GM19395 (cell line): Measurements from ENCODE around the gene CPNE4.

Experiments used
- ATAC-seq: cut with Tn5 transposase; IDR thresholded peaks from one replicate; pipeline ENCODE4 v1.9.1; 2021; ENCODE audit warnings: mild to moderate bottlenecking, moderate library complexity; ENCODE audit not compliant: unreplicated experiment

CPNE4 gene

GRCh38 chr3:131547585-131547984 is 487.2 kb downstream of the CPNE4 start:
- no peak for ATAC-seq

GRCh38 chr3:131546441-131546840 is 488.4 kb downstream of the CPNE4 start:
- no peak for ATAC-seq

GRCh38 chr3:131544557-131544956 is 490.3 kb downstream of the CPNE4 start:
- ATAC-seq = no peak

DNA sequence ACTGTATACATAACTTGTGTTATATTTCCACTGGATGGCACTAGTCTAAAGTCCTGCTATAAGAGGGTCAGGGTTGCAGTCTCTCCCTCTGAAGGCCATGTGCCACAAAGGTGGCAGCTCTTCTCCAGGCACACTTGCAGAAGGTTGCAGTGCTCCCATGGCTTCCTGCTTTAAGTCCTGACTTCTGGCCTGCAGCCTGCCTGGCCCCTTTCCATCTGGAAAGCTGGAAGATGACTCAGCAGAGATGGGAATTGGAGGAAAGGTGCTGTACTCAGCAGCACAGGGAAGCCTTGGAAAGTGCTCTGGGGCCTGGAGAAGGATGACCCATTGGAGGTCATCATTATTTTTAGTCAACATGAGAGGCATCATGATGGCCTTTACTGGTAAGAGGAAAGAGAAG is 491.1 kb downstream of the CPNE4 start:
- no peak for ATAC-seq

DNA sequence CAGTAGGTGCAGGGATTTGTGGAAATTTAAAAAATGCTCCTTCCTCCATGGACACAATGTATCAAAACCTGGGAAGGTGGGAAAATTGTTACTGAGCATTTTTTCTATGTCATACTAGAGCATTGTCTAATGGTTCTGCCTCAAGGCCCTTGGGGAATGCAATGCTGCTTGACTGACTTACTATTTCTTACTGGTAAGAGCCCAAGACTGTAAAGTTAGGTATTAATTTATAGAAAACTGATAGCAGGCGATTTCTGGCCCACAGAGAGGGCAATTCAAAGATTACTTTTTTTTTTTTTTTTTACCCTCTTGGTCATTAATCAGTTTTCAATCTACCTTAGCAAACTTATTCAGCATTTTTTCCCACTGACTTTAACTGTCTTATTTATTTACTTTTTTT is 493.5 kb downstream of the CPNE4 start:
- no peak for ATAC-seq

DNA sequence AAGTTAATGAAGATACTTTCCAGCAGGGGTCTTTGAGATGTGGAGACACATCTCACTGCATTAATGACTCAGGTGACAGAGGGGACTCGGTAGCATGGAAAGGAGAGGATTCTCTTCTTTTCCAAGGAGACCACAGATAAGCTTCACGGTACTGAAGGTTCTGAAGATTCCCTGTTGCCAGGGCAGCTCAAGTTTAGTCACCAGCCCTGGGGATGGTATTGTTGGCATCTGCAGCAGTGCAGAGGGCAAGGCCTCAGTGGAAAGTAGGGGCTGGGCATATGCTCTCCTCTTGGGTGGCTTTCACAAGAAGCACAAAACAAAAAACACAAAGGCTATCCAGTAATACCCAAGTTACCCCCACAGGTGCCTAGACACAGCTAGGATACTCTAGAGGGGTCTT is 494.0 kb downstream of the CPNE4 start:
- ATAC-seq = no peak

DNA sequence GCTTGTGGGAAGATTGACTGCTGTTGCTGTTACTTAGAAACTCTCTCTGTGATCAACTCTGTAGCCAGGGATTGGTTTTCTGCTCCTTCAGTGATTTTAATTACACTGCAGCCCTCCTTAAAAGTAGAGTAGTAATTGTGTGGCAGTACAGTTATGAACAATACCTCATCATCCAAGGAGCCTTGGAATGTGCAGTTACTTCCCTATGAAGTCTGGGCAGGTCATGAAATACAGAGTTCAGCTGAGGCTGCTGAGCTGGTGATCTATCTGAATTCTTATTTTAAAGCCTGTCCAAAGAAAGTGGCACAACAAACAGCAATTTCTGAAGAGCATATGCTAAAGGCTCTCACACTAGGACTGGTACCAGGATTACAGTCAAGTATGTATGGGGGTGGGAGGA is 494.7 kb downstream of the CPNE4 start:
- ATAC-seq = no peak

- no peak for ATAC-seq
Measured at GRCh38 chr3:131538968-131539367, 495.8 kb downstream of the CPNE4 start.

DNA sequence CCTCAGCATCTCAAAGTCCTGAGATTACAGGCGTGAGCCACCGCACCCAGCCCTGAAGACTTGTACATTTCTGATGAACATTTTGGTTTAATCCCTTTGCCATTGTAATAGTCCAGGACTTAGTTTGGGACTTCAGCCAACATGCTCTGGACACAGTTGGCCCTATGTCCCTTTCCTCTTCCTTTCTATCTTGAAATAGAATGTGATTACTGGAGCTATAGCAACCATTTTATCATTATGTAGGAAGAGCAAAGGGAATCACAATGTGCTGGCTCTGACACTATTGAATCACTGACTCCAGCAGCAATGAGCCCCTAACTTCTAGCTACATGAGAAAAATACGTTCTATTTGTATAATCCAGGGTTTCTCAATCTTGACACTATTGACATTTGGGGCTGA is 497.3 kb downstream of the CPNE4 start:
- ATAC-seq = no peak

- no peak for ATAC-seq
Measured at GRCh38 chr3:131535596-131535995, 499.2 kb downstream of the CPNE4 start.

GRCh38 chr3:131535131-131535530 is 499.7 kb downstream of the CPNE4 start:
- ATAC-seq = no peak

DNA sequence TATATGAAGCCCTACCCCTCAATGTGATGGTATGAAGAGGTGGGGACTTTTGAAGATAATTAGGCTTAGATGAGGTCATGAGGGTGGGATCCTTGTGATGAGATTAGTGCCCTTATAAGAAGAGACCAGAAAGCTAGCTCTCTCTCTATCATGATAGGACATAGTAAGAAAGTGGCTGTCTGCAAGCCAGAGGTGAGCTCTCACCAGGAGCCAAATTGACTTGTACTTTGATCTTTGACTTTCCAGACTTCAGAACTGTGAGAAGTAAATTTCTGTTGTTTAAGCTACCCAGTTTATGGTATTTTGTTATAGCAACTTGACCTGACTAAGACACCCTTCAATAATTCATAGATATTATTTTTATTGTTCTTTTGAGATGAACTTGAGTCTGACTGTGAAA is 502.2 kb downstream of the CPNE4 start:
- ATAC-seq = no peak

GRCh38 chr3:131530843-131531242 is 504.0 kb downstream of the CPNE4 start:
- ATAC-seq = no peak

- no peak for ATAC-seq
Measured at GRCh38 chr3:131530388-131530787, 504.4 kb downstream of the CPNE4 start.

DNA sequence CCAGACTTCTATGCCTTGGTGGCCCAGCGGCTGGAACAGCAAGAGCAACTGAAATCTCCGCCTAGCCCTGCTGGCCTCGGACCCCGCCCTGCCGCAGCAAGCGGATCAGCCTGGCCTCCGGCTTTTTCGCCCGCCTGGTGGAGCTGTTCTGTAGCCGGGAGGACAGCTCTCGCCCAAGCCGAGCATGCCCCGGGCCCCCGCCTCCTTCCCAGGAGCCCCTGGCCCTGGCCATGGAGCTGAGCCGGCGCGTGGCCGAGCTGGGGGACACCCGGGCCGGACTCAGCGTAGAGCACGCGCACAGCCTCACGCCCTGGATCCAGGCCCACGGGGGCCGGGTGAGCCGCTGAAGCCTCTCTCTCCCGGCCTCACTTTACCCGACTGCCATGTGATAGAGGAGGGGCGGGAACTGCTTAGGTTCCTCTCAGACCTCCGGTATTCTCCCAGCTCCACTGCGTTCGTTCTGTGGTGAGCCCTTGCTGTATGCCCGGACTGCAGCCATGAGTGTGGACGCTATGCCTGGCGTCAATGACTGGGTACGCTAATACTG is 507.9 kb downstream of the CPNE4 start:
- no peak for ATAC-seq

GRCh38 chr3:131518680-131519079 is 516.1 kb downstream of the CPNE4 start:
- no peak for ATAC-seq

GRCh38 chr3:131505421-131505820 is 529.4 kb downstream of the CPNE4 start:
- ATAC-seq = no peak

GRCh38 chr3:131503320-131503635 is 531.5 kb downstream of the CPNE4 start:
- peak; percentile 7 for ATAC-seq

DNA sequence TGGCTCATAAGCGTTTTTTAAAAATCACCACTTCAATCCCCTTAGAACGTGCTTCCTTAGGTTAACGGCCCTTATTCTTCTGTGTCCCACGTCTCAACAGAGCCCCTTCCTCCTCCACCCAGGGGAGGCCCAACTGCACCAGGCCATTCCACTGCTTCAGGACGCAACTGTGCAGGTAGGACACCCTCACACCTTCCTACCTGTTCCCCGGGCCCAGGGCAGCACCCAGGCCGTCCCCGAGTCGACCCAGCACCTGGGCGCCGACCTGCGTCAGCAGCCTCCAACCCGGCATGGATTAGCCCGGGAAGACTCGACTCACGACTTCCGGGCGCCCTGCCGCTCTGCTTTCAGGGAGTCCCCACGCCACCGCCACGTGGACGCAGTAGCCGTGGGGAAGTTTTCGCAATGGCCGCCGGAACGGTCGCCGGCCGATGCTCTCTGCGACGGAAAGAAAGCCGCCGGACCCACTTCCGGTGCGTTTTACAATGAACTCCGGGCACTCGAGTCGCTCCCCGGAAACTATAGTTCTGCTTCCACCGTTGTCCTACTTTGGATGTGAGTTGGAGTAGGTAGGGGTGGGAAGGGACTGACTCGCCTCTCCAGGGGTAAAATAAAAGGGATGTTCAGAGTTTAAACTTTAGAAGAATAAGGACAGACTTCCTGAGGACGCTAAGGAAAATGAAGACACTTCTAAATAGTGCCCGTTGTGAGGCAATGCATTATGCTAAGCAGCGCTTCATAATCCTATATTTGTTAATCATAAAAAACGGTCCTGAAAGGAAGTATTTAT is 532.1 kb downstream of the CPNE4 start, which contains the start of gene MRPL3:
TSS of gene MRPL3 (minus strand) at position 442 of the 790 bp plus-strand sequence. CDS start at position 292, 150 bp downstream.
- ATAC-seq = peak; percentile 96

- ATAC-seq = no peak
Measured at GRCh38 chr3:131501949-131502348, 532.9 kb downstream of the CPNE4 start.

GRCh38 chr3:131494706-131495105 is 540.1 kb downstream of the CPNE4 start:
- no peak for ATAC-seq

- no peak for ATAC-seq
Measured at GRCh38 chr3:131491775-131492174, 543.0 kb downstream of the CPNE4 start.

- no peak for ATAC-seq
Measured at GRCh38 chr3:131491084-131491483, 543.7 kb downstream of the CPNE4 start.
